ENCODE results near the gene LRRFIP1.
"Not testable (repeated sequence)": the region's sequence is repeated elsewhere in the genome, so short reads cannot be mapped to it uniquely, and the experiment has no call there.

LRRFIP1 gene

GRCh38 chr2:237744613-237745249, 117.3 kb downstream of the LRRFIP1 start:
- DNase-seq (ENCODE audit: low read depth, low spot score): peak; percentile 83

- DNase-seq (ENCODE audit: low read depth, low spot score): no peak
Measured at GRCh38 chr2:237745250-237745613, 117.8 kb downstream of the LRRFIP1 start.

- DNase-seq (ENCODE audit: low read depth, low spot score): no peak
Measured at GRCh38 chr2:237746302-237747080, 119.1 kb downstream of the LRRFIP1 start.

- DNase-seq (ENCODE audit: low read depth, low spot score): no peak
Measured at GRCh38 chr2:237747189-237747588, 119.8 kb downstream of the LRRFIP1 start.

GRCh38 chr2:237749002-237749401, 121.6 kb downstream of the LRRFIP1 start:
- DNase-seq (ENCODE audit: low read depth, low spot score): no peak

- no peak for DNase-seq (ENCODE audit: low read depth, low spot score)
Measured at GRCh38 chr2:237749961-237750360, 122.6 kb downstream of the LRRFIP1 start.

GRCh38 chr2:237750441-237750840, 123.1 kb downstream of the LRRFIP1 start:
- DNase-seq (ENCODE audit: low read depth, low spot score): not testable (repeated sequence)

- no peak for DNase-seq (ENCODE audit: low read depth, low spot score)
Measured at GRCh38 chr2:237752761-237753165, 125.4 kb downstream of the LRRFIP1 start.

- no peak for DNase-seq (ENCODE audit: low read depth, low spot score)
Measured at GRCh38 chr2:237754182-237754581, 126.8 kb downstream of the LRRFIP1 start.

GRCh38 chr2:237754626-237755248, 127.3 kb downstream of the LRRFIP1 start:
- DNase-seq (ENCODE audit: low read depth, low spot score): no peak

- no peak for DNase-seq (ENCODE audit: low read depth, low spot score)
Measured at GRCh38 chr2:237757616-237758015, 130.2 kb downstream of the LRRFIP1 start.

GRCh38 chr2:237758185-237758584, 130.8 kb downstream of the LRRFIP1 start:
- DNase-seq (ENCODE audit: low read depth, low spot score): no peak

GRCh38 chr2:237759176-237759575, 131.8 kb downstream of the LRRFIP1 start:
- no peak for DNase-seq (ENCODE audit: low read depth, low spot score)

GRCh38 chr2:237760506-237761502, 133.4 kb downstream of the LRRFIP1 start:
- DNase-seq (ENCODE audit: low read depth, low spot score): no peak

- DNase-seq (ENCODE audit: low read depth, low spot score): not testable (repeated sequence)
Measured at GRCh38 chr2:237762291-237763182, 135.2 kb downstream of the LRRFIP1 start.

- DNase-seq (ENCODE audit: low read depth, low spot score): no peak
Measured at GRCh38 chr2:237763812-237764211, 136.4 kb downstream of the LRRFIP1 start.

GRCh38 chr2:237765122-237765521, 137.7 kb downstream of the LRRFIP1 start:
- DNase-seq (ENCODE audit: low read depth, low spot score): not testable (repeated sequence)

- no peak for DNase-seq (ENCODE audit: low read depth, low spot score)
Measured at GRCh38 chr2:237765875-237766274, 138.5 kb downstream of the LRRFIP1 start.

GRCh38 chr2:237766340-237766739, 139.0 kb downstream of the LRRFIP1 start:
- DNase-seq (ENCODE audit: low read depth, low spot score): no peak

GRCh38 chr2:237772513-237772912, 145.1 kb downstream of the LRRFIP1 start:
- DNase-seq (ENCODE audit: low read depth, low spot score): no peak

Measured in ELF-1 (cell line).